Bronchial epithelial cell (primary cell): ENCODE data around the gene NSDHL. TPM values are rescaled to one million over a fixed set of nuclear protein-coding genes. Genes with fewer than 3 reads are reported as not detected.

Source experiments
- DNase-seq: peaks from one replicate; pipeline ENCODE4 v3.0.0-alpha.2; 2010; ENCODE audit warnings: low read depth
- FAIRE-seq: peaks from 2 replicates; lab custom pipeline; 2011; peaks lifted over from hg19 to GRCh38; lab: Jason Lieb, UNC
- H3K27me3 ChIP-seq: 2 replicates; pipeline ENCODE4 v1.5.1; 2011; ENCODE audit warnings: low read length; ENCODE audit not compliant: control insufficient read depth, insufficient read depth
- H3K36me3 ChIP-seq: 2 replicates; pipeline ENCODE4 v1.5.1; 2011; ENCODE audit warnings: low read length; ENCODE audit not compliant: control insufficient read depth, insufficient read depth
- H3K4me3 ChIP-seq: 2 replicates; pipeline ENCODE4 v1.5.1; 2011; ENCODE audit warnings: mild to moderate bottlenecking, low read depth, low read length, control low read depth
- CTCF ChIP-seq: IDR thresholded peaks from 2 replicates; pipeline ENCODE4 v1.5.1; 2011; ENCODE audit warnings: mild to moderate bottlenecking, moderate library complexity, low read length, control low read depth, inconsistent platforms; ENCODE audit not compliant: insufficient read depth, severe bottlenecking
- total RNA-seq: library from RNA; depleted of rRNA; stranded (reverse); fragments of >200 nt; gene quantifications from 2 replicates; pipeline ENCODE4 v1.2.1, GENCODE V29; 2014

Gene NSDHL
- total RNA-seq, 1 donor from 2014 or later = 18.4 TPM

GRCh38 chrX:152912641-152913040 is 81.8 kb downstream of the NSDHL start:
- DNase-seq (no peak), FAIRE-seq (no peak)
- no peak for TF ChIP-seq CTCF
- no peaks in the 10 kb centered on the region for H3K27me3 ChIP-seq
- no peak overlapping the region for H3K4me3 ChIP-seq
- H3K36me3 ChIP-seq = peaks cover 17% of the 10 kb centered on the region

- DNase-seq (no peak), FAIRE-seq (no peak)
- Histone ChIP-seq H3K36me3 (peaks cover 21% of the 10 kb centered on the region), H3K4me3 (no peak overlapping the region), H3K27me3 (no peaks in the 10 kb centered on the region)
- no peak for TF ChIP-seq CTCF
Observed at GRCh38 chrX:152913346-152913745, 82.5 kb downstream of the NSDHL start.

- no peak for DNase-seq
- H3K36me3 ChIP-seq = peaks cover 21% of the 10 kb centered on the region
- H3K27me3 ChIP-seq = no peaks in the 10 kb centered on the region
- H3K4me3 ChIP-seq = no peak overlapping the region
- no peak for FAIRE-seq
- no peak for TF ChIP-seq CTCF
Observed at GRCh38 chrX:152913910-152914309, 83.0 kb downstream of the NSDHL start.

- no peak for FAIRE-seq
Observed at GRCh38 chrX:152915541-152916241, 84.8 kb downstream of the NSDHL start.

GRCh38 chrX:152917656-152918579 is 87.1 kb downstream of the NSDHL start:
- TF ChIP-seq CTCF = no peak
- H3K27me3 ChIP-seq = no peaks in the 10 kb centered on the region
- peaks cover 37% of the 10 kb centered on the region for H3K36me3 ChIP-seq
- no peak overlapping the region for H3K4me3 ChIP-seq
- DNase-seq = no peak
- FAIRE-seq = no peak

More at GRCh38 chrX:152915541-152916241, 84.8 kb downstream of the NSDHL start:
- Histone ChIP-seq H3K36me3 (peaks cover 29% of the 10 kb centered on the region), H3K4me3 (no peak overlapping the region), H3K27me3 (no peaks in the 10 kb centered on the region)
- TF ChIP-seq CTCF = peak; percentile 47
- DNase-seq = peak; percentile 39
